NCI-H82 (cell line): ENCODE results near the gene AFF4.

Experiments
- DNase-seq: peaks from one replicate; lab custom pipeline; 2025; lab: John Stamatoyannopoulos, UW

Gene AFF4

GRCh38 chr5:132853790-132854189, 109.6 kb downstream of the AFF4 start:
- DNase-seq = no peak

GRCh38 chr5:132853323-132853722, 110.1 kb downstream of the AFF4 start:
- DNase-seq = no peak

GRCh38 chr5:132850066-132850465, 113.4 kb downstream of the AFF4 start:
- DNase-seq = no peak

GRCh38 chr5:132849347-132849746, 114.1 kb downstream of the AFF4 start:
- DNase-seq = no peak

- DNase-seq = no peak
These were observed 115.2 kb downstream of the AFF4 start for GRCh38 chr5:132848270-132848669.

- DNase-seq = no peak
These were observed 122.1 kb downstream of the AFF4 start for GRCh38 chr5:132841305-132841704.

- no peak for DNase-seq
These were observed 122.5 kb downstream of the AFF4 start for GRCh38 chr5:132840896-132841295.

- DNase-seq = no peak
These were observed 123.1 kb downstream of the AFF4 start for GRCh38 chr5:132840313-132840712.

- DNase-seq = no peak
These were observed 123.8 kb downstream of the AFF4 start for GRCh38 chr5:132839426-132840301.

GRCh38 chr5:132838516-132839282, 124.7 kb downstream of the AFF4 start:
- DNase-seq = no peak

GRCh38 chr5:132837868-132838267, 125.6 kb downstream of the AFF4 start:
- no peak for DNase-seq

GRCh38 chr5:132836852-132837251, 126.6 kb downstream of the AFF4 start:
- DNase-seq = no peak

GRCh38 chr5:132834057-132834456, 129.4 kb downstream of the AFF4 start:
- DNase-seq = no peak

GRCh38 chr5:132832612-132833011, 130.8 kb downstream of the AFF4 start:
- DNase-seq = no peak

- DNase-seq = no peak
These were observed 132.2 kb downstream of the AFF4 start for GRCh38 chr5:132831095-132831860.

GRCh38 chr5:132830436-132831094, 132.9 kb downstream of the AFF4 start, which contains the start of gene SHROOM1:
SHROOM1 (minus strand) TSS chr5:132830647; CDS start chr5:132826140, 4,507 bp downstream.
- DNase-seq = peak; percentile 58

GRCh38 chr5:132829742-132830435, 133.5 kb downstream of the AFF4 start:
- DNase-seq = peak; percentile 79

- peak; percentile 5 for DNase-seq
These were observed 134.5 kb downstream of the AFF4 start for GRCh38 chr5:132828846-132829494.

- no peak for DNase-seq
These were observed 135.3 kb downstream of the AFF4 start for GRCh38 chr5:132827943-132828673.
